H1 (cell line): ENCODE measurements around the gene PAFAH1B1. TPM values are rescaled to one million over a fixed set of nuclear protein-coding genes. Genes with fewer than 3 reads are reported as not detected.

Source experiments
- CTCF ChIA-PET: fragments of 300-600 bp; sonication (Branson Sonifier 250); formaldehyde crosslinking; loops from one replicate; lab custom pipeline; 2021; ENCODE audit not compliant: partially characterized antibody; lab: Charles Lee
- POLR2A ChIA-PET: fragments of 300-600 bp; sonication (Branson Sonifier 250); formaldehyde crosslinking; loops from one replicate; lab custom pipeline; 2021; ENCODE audit warnings: inconsistent platforms; ENCODE audit not compliant: partially characterized antibody; lab: Charles Lee
- DNase-seq, 2 experiments: peaks; one replicate each; pipeline versions ENCODE4 v3.0.0 to v3.0.0-alpha.2; 2010 to 2022; ENCODE audit warnings: low spot score in 2 of 2, low read depth in 1 of 2, mixed read lengths in 1 of 2
- FAIRE-seq: peaks from 2 replicates; lab custom pipeline; 2011; peaks lifted over from hg19 to GRCh38; lab: Jason Lieb, UNC
- H2AFZ ChIP-seq: 2 replicates; pipeline ENCODE4 v1.8.1; 2012; ENCODE audit warnings: low read length, inconsistent platforms
- H2AK5ac ChIP-seq: 2 replicates; pipeline ENCODE4 v1.6.1; 2013; ENCODE audit warnings: low read depth, low read length
- H2BK120ac ChIP-seq: replicated peaks from 2 replicates; pipeline ENCODE3; 2013; ENCODE audit warnings: low read depth, low read length, inconsistent platforms
- H2BK12ac ChIP-seq: 2 replicates; pipeline ENCODE4 v1.6.1; 2013; ENCODE audit warnings: low read depth, low read length
- H2BK15ac ChIP-seq: 2 replicates; pipeline ENCODE4 v1.6.1; 2013; ENCODE audit warnings: low read length
- H2BK20ac ChIP-seq: 2 replicates; pipeline ENCODE4 v1.6.1; 2013; ENCODE audit warnings: low read length
- H2BK5ac ChIP-seq: 2 replicates; pipeline ENCODE4 v1.6.1; 2013; ENCODE audit warnings: low read depth, low read length
- H3K14ac ChIP-seq: 2 replicates; pipeline ENCODE4 v1.6.1; 2013; ENCODE audit warnings: inconsistent platforms; ENCODE audit not compliant: insufficient read length
- H3K18ac ChIP-seq: 2 replicates; pipeline ENCODE4 v1.6.1; 2013; ENCODE audit warnings: low read length; ENCODE audit errors: extremely low read depth
- H3K23ac ChIP-seq: 2 replicates; pipeline ENCODE4 v1.6.1; 2013; ENCODE audit warnings: inconsistent platforms; ENCODE audit not compliant: insufficient read length
- H3K23me2 ChIP-seq: 2 replicates; pipeline ENCODE4 v1.6.1; 2013; ENCODE audit warnings: low read depth, low read length
- H3K27ac ChIP-seq: 2 replicates; pipeline ENCODE4 v1.6.1; 2011; ENCODE audit warnings: low read depth, low read length, inconsistent platforms
- H3K27me3 ChIP-seq, 4 experiments: replicated peaks in 1 of 4; 1 replicate in 1 of 4; 2 replicates in 3 of 4; pipeline versions ENCODE4 v1.6.1 to v1.8.1; 2011 to 2013; ENCODE audit warnings: low read length in 3 of 4, mild to moderate bottlenecking in 3 of 4, inconsistent platforms in 2 of 4, mixed read lengths in 2 of 4, moderate library complexity in 1 of 4; ENCODE audit not compliant: control insufficient read depth in 3 of 4, insufficient read depth in 3 of 4; ENCODE audit errors: extremely low read depth in 1 of 4
- H3K36me3 ChIP-seq, 4 experiments: 2 replicates each; pipeline versions ENCODE4 v1.6.1 to v1.8.1; 2011 to 2013; ENCODE audit warnings: mild to moderate bottlenecking in 4 of 4, low read length in 3 of 4, moderate library complexity in 2 of 4, control low read depth in 1 of 4, inconsistent platforms in 1 of 4; ENCODE audit not compliant: insufficient read depth in 4 of 4, control insufficient read depth in 2 of 4
- H3K4ac ChIP-seq: replicated peaks from 2 replicates; pipeline ENCODE3; 2013; ENCODE audit warnings: low read length, low read depth, mixed read lengths, inconsistent platforms; ENCODE audit not compliant: insufficient read length
- H3K4me1 ChIP-seq, 4 experiments: replicated peaks in 1 of 4; 1 replicate in 1 of 4; 2 replicates in 3 of 4; pipeline versions ENCODE4 v1.6.1 to v1.8.1; 2011 to 2013; ENCODE audit warnings: low read length in 3 of 4, inconsistent platforms in 2 of 4, mixed read lengths in 1 of 4; ENCODE audit not compliant: insufficient read depth in 4 of 4, control insufficient read depth in 3 of 4
- H3K4me2 ChIP-seq, 2 experiments: 2 replicates each; pipeline versions ENCODE4 v1.6.1 to v1.8.1; 2011 to 2013; ENCODE audit warnings: low read depth in 2 of 2, low read length in 2 of 2, control low read depth in 1 of 2, inconsistent platforms in 1 of 2, mild to moderate bottlenecking in 1 of 2; ENCODE audit not compliant: insufficient read depth in 1 of 2
- H3K4me3 ChIP-seq, 4 experiments: fragments of 200-600, 300-600 bp in 1 of 4; sonication (generic), shearing (Covaris generic), sonication (Bioruptor Twin) in 1 of 4; 2 replicates each; pipeline versions ENCODE4 v1.5.1 to v1.8.1; 2011 to 2016; ENCODE audit warnings: low read length in 4 of 4, low read depth in 3 of 4, control low read depth in 2 of 4, inconsistent platforms in 2 of 4, mild to moderate bottlenecking in 2 of 4, mixed read lengths in 1 of 4, moderate library complexity in 1 of 4; ENCODE audit not compliant: insufficient read depth in 2 of 4; ENCODE audit errors: extremely low read depth in 1 of 4
- H3K56ac ChIP-seq: replicated peaks from 2 replicates; pipeline ENCODE3; 2013; ENCODE audit warnings: low read depth, mild to moderate bottlenecking, mixed read lengths, low read length, inconsistent platforms; ENCODE audit not compliant: insufficient read length
- H3K79me1 ChIP-seq: 2 replicates; pipeline ENCODE4 v1.6.1; 2013; ENCODE audit warnings: low read depth, low read length, control low read depth
- H3K79me2 ChIP-seq, 2 experiments: 2 replicates each; pipeline versions ENCODE4 v1.6.1 to v1.8.1; 2012 to 2013; ENCODE audit warnings: low read length in 2 of 2, mild to moderate bottlenecking in 2 of 2, inconsistent platforms in 1 of 2; ENCODE audit not compliant: insufficient read depth in 2 of 2, control insufficient read depth in 1 of 2
- H3K9ac ChIP-seq, 4 experiments: replicated peaks in 1 of 4; 1 replicate in 1 of 4; 2 replicates in 3 of 4; pipeline versions ENCODE4 v1.6.1 to v1.8.1; 2011 to 2013; ENCODE audit warnings: low read depth in 3 of 4, low read length in 3 of 4, control low read depth in 2 of 4, mild to moderate bottlenecking in 2 of 4, moderate library complexity in 2 of 4, inconsistent platforms in 1 of 4; ENCODE audit errors: extremely low read depth in 1 of 4
- H3K9me3 ChIP-seq, 2 experiments: 2 replicates each; pipeline versions ENCODE4 v1.6.1 to v1.8.1; 2012 to 2013; ENCODE audit warnings: mild to moderate bottlenecking in 2 of 2, moderate library complexity in 2 of 2, control low read depth in 1 of 2, inconsistent platforms in 1 of 2, low read depth in 1 of 2, low read length in 1 of 2, mixed read lengths in 1 of 2; ENCODE audit not compliant: insufficient read depth in 2 of 2
- H4K20me1 ChIP-seq, 2 experiments: replicated peaks in 1 of 2; 2 replicates each; pipeline versions ENCODE3 to v1.8.1; 2011 to 2013; ENCODE audit warnings: inconsistent platforms in 2 of 2, low read length in 2 of 2, mild to moderate bottlenecking in 1 of 2; ENCODE audit not compliant: insufficient read depth in 2 of 2, control insufficient read depth in 1 of 2
- H4K5ac ChIP-seq: 2 replicates; pipeline ENCODE4 v1.6.1; 2013; ENCODE audit warnings: low read length, low read depth, mixed read lengths, inconsistent platforms; ENCODE audit not compliant: insufficient read length
- H4K8ac ChIP-seq: 2 replicates; pipeline ENCODE4 v1.8.0; 2013; ENCODE audit warnings: mild to moderate bottlenecking, moderate library complexity, low read length, inconsistent platforms; ENCODE audit not compliant: insufficient read depth; ENCODE audit errors: extremely low read depth
- H4K91ac ChIP-seq: replicated peaks from 2 replicates; pipeline ENCODE3; 2013; ENCODE audit warnings: low read length, mixed read lengths, inconsistent platforms; ENCODE audit not compliant: insufficient read length
- JUN ChIP-seq: IDR thresholded peaks from 2 replicates; pipeline ENCODE4 v1.6.1; 2011; ENCODE audit warnings: low read depth, mild to moderate bottlenecking, improper control_type of control experiment, low read length
- JUND ChIP-seq: IDR thresholded peaks from 2 replicates; pipeline ENCODE4 v1.6.1; 2011; ENCODE audit warnings: mild to moderate bottlenecking, improper control_type of control experiment, low read length
- KDM5A ChIP-seq: fragments of 200-600 bp; IDR thresholded peaks from 2 replicates; pipeline ENCODE4 v1.7.1; 2012; ENCODE audit warnings: mild to moderate bottlenecking, low read length, inconsistent platforms, mixed read lengths
- POLR2A ChIP-seq, 2 experiments: IDR thresholded peaks; 1 replicate in 1 of 2; 2 replicates in 1 of 2; pipeline ENCODE4 v1.6.1; 2011; ENCODE audit warnings: low read depth in 2 of 2, low read length in 2 of 2, mild to moderate bottlenecking in 2 of 2; ENCODE audit errors: control extremely low read depth in 1 of 2
- RFX5 ChIP-seq: IDR thresholded peaks from 2 replicates; pipeline ENCODE4 v1.6.1; 2011; ENCODE audit warnings: low read depth, low read length, improper control_type of control experiment, borderline replicate concordance
- SIN3A ChIP-seq, 2 experiments: IDR thresholded peaks in 1 of 2; conservative IDR thresholded peaks in 1 of 2; 2 replicates each; pipeline ENCODE4 v1.6.1; 2011 to 2012; ENCODE audit warnings: low read length in 2 of 2, improper control_type of control experiment in 1 of 2, low read depth in 1 of 2, mild to moderate bottlenecking in 1 of 2
- WGBS, 2 experiments: shearing (Covaris generic) in 1 of 2; methylation state at CpG; one replicate each; pipeline versions ENCODE4 v1.1.6 to v1.1.7; 2013 to 2015; ENCODE audit warnings: low lambda C conversion rate in 2 of 2, mixed read lengths in 2 of 2, inconsistent platforms in 1 of 2, low coverage in 1 of 2, missing lambda C conversion rate in 1 of 2; ENCODE audit not compliant: insufficient replicate concordance in 2 of 2, insufficient coverage in 1 of 2, insufficient read length in 1 of 2; ENCODE audit errors: extremely low coverage in 1 of 2, missing lambda C conversion rate in 1 of 2; 5-methylcytosine and 5-hydroxymethylcytosine counted together
- polyA plus RNA-seq, 7 experiments: library from polyadenylated mRNA; depleted of rRNA in 3 of 7; stranded (reverse) in 5 of 7; unstranded in 2 of 7; fragments of >200 nt in 5 of 7; fragments of 200-250 nt in 2 of 7; gene quantifications; 1 replicate in 5 of 7; 2 replicates in 1 of 7; 4 replicates in 1 of 7; pipeline versions ENCODE4 v1.2.1 to v1.2.3, GENCODE V29; 2011 to 2013; ENCODE audit warnings: missing spikeins in 2 of 7, mixed read lengths in 2 of 7
- total RNA-seq: library from RNA; stranded (reverse); fragmentation: NEBNext Ultra II Directional; extraction: Animal tissue kit (Norgen Biotek cat#: 25700); gene quantifications from 2 replicates; pipeline ENCODE4 v1.2.1, GENCODE V29; 2021
- TF ChIP-seq, protein P1 (sequence below): IDR thresholded peaks from 2 replicates; pipeline ENCODE4 v1.6.1; 2012; ENCODE audit warnings: inconsistent platforms

Gene PAFAH1B1
- total and polyA plus RNA-seq, 2 of the 8 experiments (the other 6 are each of a cell fraction or from before 2014, with no cell fraction given): 42.0 to 152 TPM

DNA sequence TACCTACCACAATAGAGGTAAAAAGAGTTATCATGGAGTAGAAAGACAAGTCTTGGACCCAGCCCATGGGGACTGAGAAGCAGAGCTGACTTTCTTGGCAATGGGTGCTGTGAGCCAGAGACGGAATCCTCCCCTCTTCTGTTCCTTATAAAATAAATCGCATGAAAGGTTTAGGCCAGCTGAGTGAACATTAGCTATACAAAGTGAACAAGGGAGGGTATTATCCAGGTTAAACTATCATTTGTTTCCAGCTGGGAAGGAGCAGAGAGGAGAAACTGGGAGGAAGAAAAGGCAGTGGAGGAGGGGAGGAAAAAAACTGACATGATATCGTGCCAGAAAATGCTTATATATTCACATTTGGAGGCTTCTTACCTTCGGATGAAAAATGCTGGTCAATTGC, 13.3 kb upstream of the PAFAH1B1 start:
- Histone ChIP-seq H2AK5ac (no peak overlapping the region), H3K9ac (no peak overlapping the region), H3K79me2 (no peaks in the 10 kb centered on the region), H2BK12ac (no peak overlapping the region), H4K91ac (no peak overlapping the region), H3K4me2 (0 out of 4 replicates have a peak overlapping the region, but pooled peaks of 1 of the 2 experiments have one; percentile 5), H2AFZ (no peak overlapping the region), H3K4ac (no peak overlapping the region), H3K4me3 (no peak overlapping the region), H3K23me2 (no peaks in the 10 kb centered on the region), H2BK120ac (no peak overlapping the region), H2BK20ac (no peak overlapping the region), H3K27ac (no peak overlapping the region), H3K14ac (no peak overlapping the region), H3K36me3 (no peaks in the 10 kb centered on the region), H3K4me1 (peaks cover 0 to 3% (median 2%) of the 10 kb centered on the region in 4 experiments; a peak in 3 of 7 replicates), H2BK15ac (no peak overlapping the region), H4K20me1 (no peaks in the 10 kb centered on the region), H3K56ac (no peak overlapping the region), H3K27me3 (no peaks in the 10 kb centered on the region), H3K9me3 (no peaks in the 10 kb centered on the region), H4K5ac (no peak overlapping the region), H4K8ac (no peak overlapping the region), H3K23ac (no peak overlapping the region), H2BK5ac (no peak overlapping the region), H3K79me1 (no peaks in the 10 kb centered on the region), H3K18ac (no peak overlapping the region)
- no peak for FAIRE-seq
- ChIA-PET CTCF (interaction anchor here (0.7 to 4.5 kb wide), 5 partner anchors 21 to 157 kb away, joined by 3 to 11 read pairs (median 4); no protein-coding TSS in a partner anchor), POLR2A (interaction anchor here (0.8 to 1.9 kb wide), 2 partner anchors 15 to 33 kb away, joined by 3 to 7 read pairs; no protein-coding TSS in a partner anchor)
- 88% methylated on average over 4 of the region's 4 CpGs; no CpG with 5 or more reads in 1 of the 2 experiments for WGBS, 2 experiments
- TF ChIP-seq JUND: no peak
- no peak for TF ChIP-seq SIN3A (conservative IDR thresholded peaks at IDR 0.05 in 1 of 2, IDR thresholded peaks at IDR 0.05 in 1 of 2; ENCODE audit: low read depth in 1 of 2, low read length in 2 of 2)
- TF ChIP-seq, protein P1, sequence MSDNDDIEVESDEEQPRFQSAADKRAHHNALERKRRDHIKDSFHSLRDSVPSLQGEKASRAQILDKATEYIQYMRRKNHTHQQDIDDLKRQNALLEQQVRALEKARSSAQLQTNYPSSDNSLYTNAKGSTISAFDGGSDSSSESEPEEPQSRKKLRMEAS: no peak
- no peak for TF ChIP-seq JUN
- no peak for TF ChIP-seq POLR2A (IDR thresholded peaks at IDR 0.05; ENCODE audit: control extremely low read depth in 1 of 2, low read depth in 2 of 2, low read length in 2 of 2)
- TF ChIP-seq RFX5: no peak
- no peak for TF ChIP-seq KDM5A
- no peak for DNase-seq
